Glomerular endothelial cell (primary cell): Measurements from ENCODE around the gene TMEM200B. TPM values are rescaled to one million over a fixed set of nuclear protein-coding genes. Genes with fewer than 3 reads are reported as not detected.
"Not testable (repeated sequence)": the region's sequence is repeated elsewhere in the genome, so short reads cannot be mapped to it uniquely, and the experiment has no call there.

ENCODE experiments used
- DNase-seq: peaks from one replicate; pipeline ENCODE4 v3.0.0-alpha.2; 2011; ENCODE audit warnings: low read depth, low spot score; ENCODE audit errors: extremely low read depth
- total RNA-seq: library from RNA; depleted of rRNA; stranded (reverse); fragments of >200 nt; gene quantifications from 2 replicates; pipeline ENCODE4 v1.2.3, GENCODE V29; 2015

TMEM200B gene
- total RNA-seq, 1 donor from 2014 or later, result 0.41 TPM

- no peak for DNase-seq
These were observed 10.1 kb downstream of the TMEM200B start for GRCh38 chr1:29113413-29114117.

- no peak for DNase-seq
These were observed 10.8 kb downstream of the TMEM200B start for GRCh38 chr1:29112705-29113412.

GRCh38 chr1:29108041-29108440 lies 15.7 kb downstream of the TMEM200B start:
- not testable (repeated sequence) for DNase-seq

- no peak for DNase-seq
These were observed 17.9 kb downstream of the TMEM200B start for GRCh38 chr1:29105822-29106221.

GRCh38 chr1:29100487-29100886 lies 23.2 kb downstream of the TMEM200B start:
- DNase-seq, result no peak

GRCh38 chr1:29099286-29099685 lies 24.4 kb downstream of the TMEM200B start:
- no peak for DNase-seq

- DNase-seq, result no peak
These were observed 27.3 kb downstream of the TMEM200B start for GRCh38 chr1:29096231-29096886.

GRCh38 chr1:29094954-29095353 lies 28.7 kb downstream of the TMEM200B start:
- DNase-seq, result no peak

GRCh38 chr1:29094433-29094832 lies 29.3 kb downstream of the TMEM200B start:
- DNase-seq, result no peak

GRCh38 chr1:29092704-29093103 lies 31.0 kb downstream of the TMEM200B start:
- not testable (repeated sequence) for DNase-seq

- no peak for DNase-seq
These were observed 32.6 kb downstream of the TMEM200B start for GRCh38 chr1:29090937-29091618.

GRCh38 chr1:29084196-29084521 lies 39.5 kb downstream of the TMEM200B start:
- DNase-seq, result no peak

GRCh38 chr1:29083317-29084195 lies 40.1 kb downstream of the TMEM200B start:
- DNase-seq, result no peak

- DNase-seq, result no peak
These were observed 41.2 kb downstream of the TMEM200B start for GRCh38 chr1:29082519-29082918.

- DNase-seq, result no peak
These were observed 42.5 kb downstream of the TMEM200B start for GRCh38 chr1:29081201-29081600.

GRCh38 chr1:29079916-29080629 lies 43.6 kb downstream of the TMEM200B start:
- not testable (repeated sequence) for DNase-seq

GRCh38 chr1:29077155-29077554 lies 46.5 kb downstream of the TMEM200B start:
- no peak for DNase-seq
